Esophagus muscularis mucosa (tissue), 4 donors: ENCODE data around the gene DEDD. TPM values are rescaled to one million over a fixed set of nuclear protein-coding genes. Genes with fewer than 3 reads are reported as not detected.
A peak's percentile ranks its signal among the peaks of the same experiment; 100 is the strongest.

Experiments
- DNase-seq: peaks from one replicate; pipeline ENCODE4 v3.0.0-alpha.2; 2017; ENCODE audit errors: extremely low spot score
- H3K27ac ChIP-seq, 4 donors: fragments of 200-600 bp; sonication (generic); replicated peaks in 1 of 4; 1 replicate in 3 of 4; 2 replicates in 1 of 4; pipeline ENCODE4 v1.5.1; 2016 to 2019; ENCODE audit warnings: mild to moderate bottlenecking in 1 of 4
- H3K27me3 ChIP-seq, 4 donors: fragments of 200-600 bp; sonication (generic); one replicate each; pipeline versions ENCODE4 v1.5.1 to v1.6.0; 2016 to 2019
- H3K36me3 ChIP-seq, 4 donors: fragments of 200-600 bp; sonication (generic); one replicate each; pipeline ENCODE4 v1.5.1; 2016 to 2019
- H3K4me1 ChIP-seq, 4 donors: fragments of 200-600 bp; sonication (generic); one replicate each; pipeline ENCODE4 v1.5.1; 2016 to 2019
- H3K4me3 ChIP-seq, 4 donors: fragments of 200-600 bp; sonication (generic); 1 replicate in 2 of 4; 2 replicates in 2 of 4; pipeline ENCODE4 v1.5.1; 2016 to 2019; ENCODE audit warnings: mild to moderate bottlenecking in 4 of 4, moderate library complexity in 1 of 4
- H3K9me3 ChIP-seq, 4 donors: fragments of 200-600 bp; sonication (generic); 1 replicate in 3 of 4; 2 replicates in 1 of 4; pipeline ENCODE4 v1.5.1; 2016 to 2019
- EP300 ChIP-seq: sonication (generic); formaldehyde crosslinking; IDR thresholded peaks from one replicate; pipeline ENCODE4 v1.6.1; 2017; ENCODE audit warnings: antibody characterized with exemption
- POLR2A ChIP-seq: fragments of 450-650 bp; IDR thresholded peaks from one replicate; pipeline ENCODE4 v1.6.1; 2017; ENCODE audit warnings: antibody characterized with exemption, moderate library complexity, mild to moderate bottlenecking, low read depth
- POLR2AphosphoS5 ChIP-seq, 2 donors: sonication (generic); formaldehyde crosslinking; IDR thresholded peaks; one replicate each; pipeline ENCODE4 v1.6.1; 2017; ENCODE audit warnings: antibody characterized with exemption in 2 of 2
- WGBS: methylation state at CpG from one replicate; pipeline ENCODE4 v1.1.5; 2018; 5-methylcytosine and 5-hydroxymethylcytosine counted together
- intact Hi-C: fragments of 100-400 bp; cut with DNase I; formaldehyde crosslinking; loops from one replicate; pipeline ENCODE4 v1.15.1; 2023
- small RNA-seq, 3 donors: library from RNA; depleted of rRNA; stranded (forward); fragments of <200 nt; gene quantifications; one replicate each; pipeline ENCODE3, GENCODE V24; 2016
- total RNA-seq, 4 donors: library from RNA; depleted of rRNA; stranded (reverse); fragments of >200 nt; gene quantifications; one replicate each; pipeline versions ENCODE4 v1.1.0 to v1.2.1, GENCODE V29; 2016
- TF ChIP-seq, protein P1 (sequence below), 3 experiments: fragments of 200-600 bp in 2 of 3; fragments of 450-650 bp in 1 of 3; sonication (generic) in 2 of 3; IDR thresholded peaks; one replicate each; pipeline ENCODE4 v1.5.1; 2017 to 2019; ENCODE audit warnings: antibody characterized with exemption in 3 of 3, mild to moderate bottlenecking in 2 of 3, moderate library complexity in 1 of 3

The DEDD gene
- total RNA-seq, 4 donors from 2014 or later, result 37.0 to 82.5 (median 47.7) TPM

DNA sequence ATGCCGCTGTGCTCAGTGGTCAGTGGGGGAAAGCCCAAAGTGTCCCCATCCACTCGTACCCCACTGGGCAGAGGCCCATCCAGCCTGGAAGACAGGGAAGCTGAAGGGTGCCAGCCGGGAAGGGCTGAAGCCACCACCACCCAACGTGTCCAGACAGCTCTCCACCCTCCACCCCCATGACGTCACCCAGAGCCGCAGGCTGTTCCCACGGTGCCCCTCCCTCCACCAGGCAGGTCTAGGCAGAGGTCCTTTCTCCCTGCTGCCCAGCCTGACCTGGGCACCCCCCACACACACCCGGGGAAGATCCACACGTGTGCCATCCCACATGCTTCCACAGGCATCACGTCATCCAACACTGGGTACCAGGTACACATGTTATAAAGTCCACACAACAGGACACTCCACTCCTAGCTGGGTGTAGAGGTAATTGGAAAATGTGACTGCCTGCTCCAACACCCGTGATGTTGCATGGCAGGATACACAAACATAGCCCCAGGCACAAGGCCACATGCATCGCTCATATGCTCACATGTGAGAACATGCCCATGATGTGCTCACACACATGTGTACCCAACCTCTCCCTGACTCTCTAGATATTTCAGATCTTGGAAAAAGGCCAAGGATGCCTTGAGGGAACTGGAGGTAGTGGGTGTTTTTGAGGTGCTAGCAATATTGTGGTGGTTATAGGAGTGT, 57.6 kb downstream of the DEDD start:
- 94% methylated on average over 10 of the region's 12 CpGs for WGBS
- H3K27ac ChIP-seq, result no peak overlapping the region
- no peaks in the 10 kb centered on the region for H3K9me3 ChIP-seq
- DNase-seq, result no peak
- H3K36me3 ChIP-seq, result no peaks in the 10 kb centered on the region
- H3K4me1 ChIP-seq, result no peaks in the 10 kb centered on the region
- no peak overlapping the region for H3K4me3 ChIP-seq
- no peak for TF ChIP-seq POLR2A
- TF ChIP-seq POLR2AphosphoS5 (IDR thresholded peaks at IDR 0.05), result no peak
- TF ChIP-seq, protein P1, sequence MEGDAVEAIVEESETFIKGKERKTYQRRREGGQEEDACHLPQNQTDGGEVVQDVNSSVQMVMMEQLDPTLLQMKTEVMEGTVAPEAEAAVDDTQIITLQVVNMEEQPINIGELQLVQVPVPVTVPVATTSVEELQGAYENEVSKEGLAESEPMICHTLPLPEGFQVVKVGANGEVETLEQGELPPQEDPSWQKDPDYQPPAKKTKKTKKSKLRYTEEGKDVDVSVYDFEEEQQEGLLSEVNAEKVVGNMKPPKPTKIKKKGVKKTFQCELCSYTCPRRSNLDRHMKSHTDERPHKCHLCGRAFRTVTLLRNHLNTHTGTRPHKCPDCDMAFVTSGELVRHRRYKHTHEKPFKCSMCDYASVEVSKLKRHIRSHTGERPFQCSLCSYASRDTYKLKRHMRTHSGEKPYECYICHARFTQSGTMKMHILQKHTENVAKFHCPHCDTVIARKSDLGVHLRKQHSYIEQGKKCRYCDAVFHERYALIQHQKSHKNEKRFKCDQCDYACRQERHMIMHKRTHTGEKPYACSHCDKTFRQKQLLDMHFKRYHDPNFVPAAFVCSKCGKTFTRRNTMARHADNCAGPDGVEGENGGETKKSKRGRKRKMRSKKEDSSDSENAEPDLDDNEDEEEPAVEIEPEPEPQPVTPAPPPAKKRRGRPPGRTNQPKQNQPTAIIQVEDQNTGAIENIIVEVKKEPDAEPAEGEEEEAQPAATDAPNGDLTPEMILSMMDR (IDR thresholded peaks at IDR 0.05), result no peak
- no peak for TF ChIP-seq EP300
- intact Hi-C loops, result no loop called here
- H3K27me3 ChIP-seq, result peaks cover 0 to 14% (median 0%) of the 10 kb centered on the region in 4 donors

- intact Hi-C loops, result no loop called here
- H3K4me3 ChIP-seq, result no peak overlapping the region
- no peak overlapping the region for H3K27ac ChIP-seq
- TF ChIP-seq, protein P1 (IDR thresholded peaks at IDR 0.05), result no peak
- TF ChIP-seq POLR2AphosphoS5 (IDR thresholded peaks at IDR 0.05) (no peak), POLR2A (no peak), EP300 (no peak)
- H3K36me3 ChIP-seq, result no peaks in the 10 kb centered on the region
- H3K27me3 ChIP-seq, result peaks cover 0 to 8% (median 0%) of the 10 kb centered on the region in 4 donors
- DNase-seq, result no peak
- WGBS, result 81% methylated on average over 6 of the region's 7 CpGs
- no peaks in the 10 kb centered on the region for H3K9me3 ChIP-seq
- H3K4me1 ChIP-seq, result no peaks in the 10 kb centered on the region
Measured at GRCh38 chr1:161073474-161074121, 58.9 kb downstream of the DEDD start.

- no peak overlapping the region for H3K4me3 ChIP-seq
- H3K27me3 ChIP-seq, result peaks cover 0 to 5% (median 0%) of the 10 kb centered on the region in 4 donors
Measured at GRCh38 chr1:161072751-161073449, 59.6 kb downstream of the DEDD start.

DNA sequence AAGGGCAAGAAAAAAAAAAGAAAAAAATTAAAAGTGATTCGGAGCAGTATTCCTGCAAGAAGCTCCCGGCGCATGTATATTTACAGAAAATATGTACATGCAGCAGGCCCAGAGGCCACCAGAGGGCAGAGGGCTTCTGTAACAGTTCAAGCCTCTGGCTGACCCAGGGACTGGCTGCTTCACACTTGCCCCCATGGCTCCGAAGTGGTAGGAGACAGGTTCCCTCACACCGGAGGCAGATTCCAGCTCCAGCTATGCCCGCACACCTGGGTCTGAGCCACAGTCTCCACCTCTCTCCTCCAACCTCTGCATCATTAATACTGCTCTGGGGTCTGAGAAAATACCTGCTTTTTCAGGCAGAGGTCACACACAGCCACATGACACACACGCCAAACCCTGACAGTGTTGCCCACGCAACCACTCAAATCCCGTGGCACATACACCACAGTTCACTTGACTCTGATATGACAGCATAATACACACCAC, 60.5 kb downstream of the DEDD start:
- DNase-seq, result no peak
- Histone ChIP-seq H3K36me3 (no peaks in the 10 kb centered on the region), H3K4me1 (no peaks in the 10 kb centered on the region), H3K4me3 (no peak overlapping the region), H3K27ac (no peak overlapping the region), H3K9me3 (no peaks in the 10 kb centered on the region), H3K27me3 (peaks cover 0 to 5% (median 0%) of the 10 kb centered on the region in 4 donors)
- TF ChIP-seq, protein P1 (IDR thresholded peaks at IDR 0.05), result peak; percentile 25 to 46 (median 27)
- no peak for TF ChIP-seq POLR2A
- WGBS, result 72% methylated on average over 9 of the region's 9 CpGs
- intact Hi-C loops, result no loop called here

More at GRCh38 chr1:161072751-161073449, 59.6 kb downstream of the DEDD start:
- no peaks in the 10 kb centered on the region for H3K4me1 ChIP-seq
- H3K27ac ChIP-seq, result no peak overlapping the region
- no peaks in the 10 kb centered on the region for H3K36me3 ChIP-seq
- intact Hi-C loops, result no loop called here
- no peaks in the 10 kb centered on the region for H3K9me3 ChIP-seq
- no peak for TF ChIP-seq POLR2A
- TF ChIP-seq POLR2AphosphoS5 (IDR thresholded peaks at IDR 0.05), result no peak
- TF ChIP-seq, protein P1 (IDR thresholded peaks at IDR 0.05), result no peak
- no peak for DNase-seq
- 83% methylated on average over 19 of the region's 19 CpGs for WGBS

Small RNA genes lying within 50 kb of the gene (small RNA-seq; reads per million reads assigned to genes)
- 0 reads per million in 3 donors for gene RF01225

Other genes starting within 250 kb of the DEDD start
- 1 to 10 TPM in 1 of 4 donors, under 1 TPM in 1, not detected in 2; 0.66 to 2.2 TPM for gene ITLN1, start 247.5 kb downstream of the DEDD start, total RNA-seq
- not detected for gene ITLN2, start 177.9 kb downstream of the DEDD start, total RNA-seq
- 10 to 100 TPM in 3 of 4 donors, 1 to 10 TPM in 1; 9.1 to 17.7 (median 14.9) TPM for gene F11R, start 111.5 kb downstream of the DEDD start, total RNA-seq
- gene TSTD1, start 93.7 kb downstream of the DEDD start, total RNA-seq, result 10 to 100 TPM; 19.0 to 46.5 (median 29.4) TPM
- 10 to 100 TPM; 36.5 to 54.2 (median 48.7) TPM for gene USF1, start 86.7 kb downstream of the DEDD start, total RNA-seq
- gene ARHGAP30, start 62.8 kb downstream of the DEDD start, total RNA-seq, result 10 to 100 TPM in 1 of 4 donors, 1 to 10 TPM in 3; 4.6 to 14.1 (median 6.9) TPM
- not detected for gene NECTIN4, start 43.1 kb downstream of the DEDD start, total RNA-seq
- 1 to 10 TPM; 5.1 to 8.3 (median 7.6) TPM for gene KLHDC9, start 34.3 kb downstream of the DEDD start, total RNA-seq
- 10 to 100 TPM; 19.5 to 52.0 (median 40.5) TPM for gene PFDN2, start 14.6 kb downstream of the DEDD start, total RNA-seq
- gene NIT1, start 14.6 kb downstream of the DEDD start, total RNA-seq, result 10 to 100 TPM; 32.8 to 35.6 (median 34.8) TPM
- 10 to 100 TPM; 62.8 to 86.1 (median 71.6) TPM for gene UFC1, start 21.3 kb upstream of the DEDD start, total RNA-seq
- 10 to 100 TPM; 13.3 to 25.3 (median 16.3) TPM for gene USP21, start 26.8 kb upstream of the DEDD start, total RNA-seq
- gene PPOX, start 33.8 kb upstream of the DEDD start, total RNA-seq, result 10 to 100 TPM; 12.8 to 22.1 (median 15.8) TPM
- gene B4GALT3, start 44.8 kb upstream of the DEDD start, total RNA-seq, result 10 to 100 TPM; 14.1 to 26.5 (median 21.8) TPM
- 100 to 1,000 TPM in 1 of 4 donors, 10 to 100 TPM in 1, 1 to 10 TPM in 2; 2.5 to 126 (median 12.0) TPM for gene ADAMTS4, start 66.4 kb upstream of the DEDD start, total RNA-seq
- gene NDUFS2, start 69.7 kb upstream of the DEDD start, total RNA-seq, result 100 to 1,000 TPM in 3 of 4 donors, 10 to 100 TPM in 1; 68.5 to 131 (median 122) TPM
- gene FCER1G, start 82.6 kb upstream of the DEDD start, total RNA-seq, result 100 to 1,000 TPM in 1 of 4 donors, 10 to 100 TPM in 3; 32.8 to 145 (median 47.4) TPM
- gene APOA2, start 91.0 kb upstream of the DEDD start, total RNA-seq, result not detected
- 10 to 100 TPM in 3 of 4 donors, 1 to 10 TPM in 1; 9.1 to 24.1 (median 16.3) TPM for gene TOMM40L, start 93.4 kb upstream of the DEDD start, total RNA-seq
- gene NR1I3, start 105.5 kb upstream of the DEDD start, total RNA-seq, result not detected
- 10 to 100 TPM in 1 of 4 donors, 1 to 10 TPM in 3; 3.3 to 12.7 (median 6.7) TPM for gene PCP4L1, start 126.1 kb upstream of the DEDD start, total RNA-seq
- gene MPZ, start 177.3 kb upstream of the DEDD start, total RNA-seq, result 10 to 100 TPM in 3 of 4 donors, 1 to 10 TPM in 1; 7.5 to 18.4 (median 17.6) TPM
- gene SDHC, start 181.7 kb upstream of the DEDD start, total RNA-seq, result 10 to 100 TPM; 18.7 to 64.8 (median 30.1) TPM
- gene CFAP126, start 235.2 kb upstream of the DEDD start, total RNA-seq, result not detected